Measurements from ENCODE around the gene INTS4. TPM values are rescaled to one million over a fixed set of nuclear protein-coding genes. Genes with fewer than 3 reads are reported as not detected.

Gene INTS4
- total and polyA plus RNA-seq, 8 donors = 10.7 to 92.8 (median 18.3) TPM

GRCh38 chr11:77842441-77843121 lies 151.9 kb downstream of the INTS4 start:
- DNase-seq = no peak
- Histone ChIP-seq H3K9me3 (peaks cover 0 to 15% (median 4%) of the 10 kb centered on the region in 4 donors), H3K4me3 (no peak overlapping the region), H3K27ac (no peak overlapping the region), H3K4me1 (no peaks in the 10 kb centered on the region), H3K36me3 (peaks cover 11 to 69% (median 62%) of the 10 kb centered on the region in 4 donors), H3K27me3 (no peaks in the 10 kb centered on the region)
- intact Hi-C loops (cut with DNase I; ENCODE audit: low total_unique reads) = no loop called here
- no peak for TF ChIP-seq EP300 (IDR thresholded peaks at IDR 0.05)
- no peak for TF ChIP-seq CTCF (IDR thresholded peaks at IDR 0.05)
- no peak for TF ChIP-seq POLR2AphosphoS5 (IDR thresholded peaks at IDR 0.05)
- no peak for TF ChIP-seq POLR2A (IDR thresholded peaks at IDR 0.05)
- WGBS, 5 donors = 77 to 92% (median 80%) methylated on average over 1 of the region's 1 CpG

- Histone ChIP-seq H3K27ac (no peak overlapping the region), H3K9me3 (no peaks in the 10 kb centered on the region), H3K27me3 (no peaks in the 10 kb centered on the region), H3K4me1 (no peaks in the 10 kb centered on the region), H3K36me3 (peaks cover 0 to 5% (median 2%) of the 10 kb centered on the region in 4 donors), H3K4me3 (no peak overlapping the region)
- TF ChIP-seq POLR2A (IDR thresholded peaks at IDR 0.05) (no peak), POLR2AphosphoS5 (IDR thresholded peaks at IDR 0.05) (no peak), CTCF (IDR thresholded peaks at IDR 0.05) (no peak), EP300 (IDR thresholded peaks at IDR 0.05) (no peak)
- intact Hi-C loops (cut with DNase I; ENCODE audit: low total_unique reads) = no loop called here
- DNase-seq = no peak
- WGBS, 5 donors = 89 to 95% (median 92%) methylated on average over 4 of the region's 4 CpGs
Observed at GRCh38 chr11:77833302-77833701, 161.2 kb downstream of the INTS4 start.

- DNase-seq = no peak
- H3K4me1 ChIP-seq = peaks cover 0 to 10% (median 4%) of the 10 kb centered on the region in 4 donors
- H3K27me3 ChIP-seq = no peaks in the 10 kb centered on the region
- WGBS, 5 donors = 90 to 98% (median 95%) methylated on average over 2 of the region's 2 CpGs
- H3K9me3 ChIP-seq = no peaks in the 10 kb centered on the region
- TF ChIP-seq POLR2A (IDR thresholded peaks at IDR 0.05) (no peak), POLR2AphosphoS5 (IDR thresholded peaks at IDR 0.05) (no peak), CTCF (IDR thresholded peaks at IDR 0.05) (no peak), EP300 (IDR thresholded peaks at IDR 0.05) (no peak)
- no peak overlapping the region for H3K4me3 ChIP-seq
- no peak overlapping the region for H3K27ac ChIP-seq
- H3K36me3 ChIP-seq = peaks cover 0 to 5% (median 2%) of the 10 kb centered on the region in 4 donors
- intact Hi-C loops (cut with DNase I; ENCODE audit: low total_unique reads) = no loop called here
Observed at GRCh38 chr11:77828926-77829325, 165.5 kb downstream of the INTS4 start.

Small RNA genes lying within 50 kb of the gene (small RNA-seq; reads per million reads assigned to genes)
- 0 reads per million in 4 donors for gene AP002812.4

Other genes starting within 250 kb of the INTS4 start
- 100 to 1,000 TPM in 3 of 5 donors, 10 to 100 TPM in 2; 71.0 to 230 (median 125) TPM for gene RSF1, start 173.9 kb downstream of the INTS4 start, total RNA-seq
- gene RSF1, start 173.9 kb downstream of the INTS4 start, polyA plus RNA-seq = 10 to 100 TPM in 1 of 3 donors, 1 to 10 TPM in 2; 4.9 to 15.4 (median 5.9) TPM
- 10 to 100 TPM in 1 of 5 donors, 1 to 10 TPM in 3, not detected in 1; 2.2 to 32.7 (median 3.7) TPM for gene AAMDC, start 173.5 kb downstream of the INTS4 start, total RNA-seq
- 100 to 1,000 TPM in 2 of 3 donors, 10 to 100 TPM in 1; 72.5 to 127 (median 104) TPM for gene AAMDC, start 173.5 kb downstream of the INTS4 start, polyA plus RNA-seq
- gene KCTD14, start 28.6 kb upstream of the INTS4 start, total RNA-seq = 10 to 100 TPM in 4 of 5 donors, 1 to 10 TPM in 1; 2.3 to 62.0 (median 14.7) TPM
- 10 to 100 TPM in 2 of 3 donors, 1 to 10 TPM in 1; 8.9 to 27.2 (median 13.3) TPM for gene KCTD14, start 28.6 kb upstream of the INTS4 start, polyA plus RNA-seq
- gene THRSP, start 69.2 kb upstream of the INTS4 start, total RNA-seq = under 1 TPM in 1 of 5 donors, not detected in 4; 0.55 TPM
- gene THRSP, start 69.2 kb upstream of the INTS4 start, polyA plus RNA-seq = 1 to 10 TPM in 1 of 3 donors, under 1 TPM in 1, not detected in 1; 0.33 to 1.4 TPM
- gene NDUFC2, start 85.2 kb upstream of the INTS4 start, total RNA-seq = 100 to 1,000 TPM in 2 of 5 donors, 10 to 100 TPM in 2, not detected in 1; 53.6 to 336 (median 92.4) TPM
- gene NDUFC2, start 85.2 kb upstream of the INTS4 start, polyA plus RNA-seq = 100 to 1,000 TPM; 110 to 121 (median 119) TPM
- 10 to 100 TPM in 4 of 5 donors, 1 to 10 TPM in 1; 3.8 to 58.2 (median 19.6) TPM for gene ALG8, start 145.0 kb upstream of the INTS4 start, total RNA-seq
- gene ALG8, start 145.0 kb upstream of the INTS4 start, polyA plus RNA-seq = 10 to 100 TPM; 10.5 to 33.6 (median 29.4) TPM
- 10 to 100 TPM in 1 of 5 donors, 1 to 10 TPM in 3, not detected in 1; 2.9 to 62.4 (median 4.3) TPM for gene KCTD21, start 194.0 kb upstream of the INTS4 start, total RNA-seq
- 1 to 10 TPM; 2.9 to 4.7 (median 3.7) TPM for gene KCTD21, start 194.0 kb upstream of the INTS4 start, polyA plus RNA-seq
- gene USP35, start 194.3 kb upstream of the INTS4 start, total RNA-seq = 10 to 100 TPM in 3 of 5 donors, 1 to 10 TPM in 2; 3.3 to 68.4 (median 10.7) TPM
- 1 to 10 TPM in 2 of 3 donors, under 1 TPM in 1; 0.61 to 3.4 (median 2.8) TPM for gene USP35, start 194.3 kb upstream of the INTS4 start, polyA plus RNA-seq